IPS-NIHi7 (cell line): Measurements from ENCODE around the gene NRP2.
A peak's percentile ranks its signal among the peaks of the same experiment; 100 is the strongest.

Source experiments
- DNase-seq: peaks from one replicate; pipeline ENCODE4 v3.0.0; 2012; ENCODE audit warnings: mixed read lengths; ENCODE audit errors: extremely low spot score

The NRP2 gene

GRCh38 chr2:205732314-205732713 is 50.0 kb downstream of the NRP2 start:
- DNase-seq: no peak

- no peak for DNase-seq
Observed at GRCh38 chr2:205733082-205733481, 50.8 kb downstream of the NRP2 start.

GRCh38 chr2:205733648-205734047 is 51.3 kb downstream of the NRP2 start:
- peak; percentile 47 for DNase-seq

GRCh38 chr2:205734436-205735037 is 52.2 kb downstream of the NRP2 start:
- DNase-seq: peak; percentile 74

GRCh38 chr2:205738117-205738968 is 56.0 kb downstream of the NRP2 start:
- no peak for DNase-seq

- no peak for DNase-seq
Observed at GRCh38 chr2:205739620-205740019, 57.3 kb downstream of the NRP2 start.

GRCh38 chr2:205740381-205740780 is 58.1 kb downstream of the NRP2 start:
- no peak for DNase-seq

GRCh38 chr2:205741256-205741978 is 59.1 kb downstream of the NRP2 start:
- DNase-seq: no peak

GRCh38 chr2:205743137-205743536 is 60.8 kb downstream of the NRP2 start:
- no peak for DNase-seq

GRCh38 chr2:205744074-205744591 is 61.8 kb downstream of the NRP2 start:
- no peak for DNase-seq

GRCh38 chr2:205745661-205746419 is 63.5 kb downstream of the NRP2 start:
- DNase-seq: no peak

GRCh38 chr2:205746420-205746785 is 64.1 kb downstream of the NRP2 start:
- DNase-seq: no peak

- no peak for DNase-seq
Observed at GRCh38 chr2:205747829-205748386, 65.6 kb downstream of the NRP2 start.

GRCh38 chr2:205748639-205749038 is 66.3 kb downstream of the NRP2 start:
- peak; percentile 71 for DNase-seq

- DNase-seq: no peak
Observed at GRCh38 chr2:205749078-205749477, 66.8 kb downstream of the NRP2 start.

GRCh38 chr2:205750797-205751196 is 68.5 kb downstream of the NRP2 start:
- DNase-seq: no peak

- no peak for DNase-seq
Observed at GRCh38 chr2:205751569-205752031, 69.3 kb downstream of the NRP2 start.

- no peak for DNase-seq
Observed at GRCh38 chr2:205752296-205752820, 70.1 kb downstream of the NRP2 start.

- DNase-seq: no peak
Observed at GRCh38 chr2:205752924-205753323, 70.6 kb downstream of the NRP2 start.

- DNase-seq: no peak
Observed at GRCh38 chr2:205754285-205754923, 72.1 kb downstream of the NRP2 start.

- DNase-seq: no peak
Observed at GRCh38 chr2:205754924-205755321, 72.6 kb downstream of the NRP2 start.
